Measurements from ENCODE around the gene NECTIN3. TPM values are rescaled to one million over a fixed set of nuclear protein-coding genes. Genes with fewer than 3 reads are reported as not detected.

Gene NECTIN3
- total RNA-seq, 1 experiment from 2014 or later = 53.7 TPM

GRCh38 chr3:111077369-111077768, 5.8 kb downstream of the NECTIN3 start:
- Mint-ChIP-seq H3K36me3 (ENCODE audit: insufficient read depth in 1 of 3, low read depth in 3 of 3) (no peaks in the 10 kb centered on the region), H3K4me3 (no peak overlapping the region; a peak in 1 of 5 replicates), H3K27me3 (ENCODE audit: low read depth) (no peaks in the 10 kb centered on the region), H3K27ac (peak overlapping the region in 1 of 3 experiments; percentile 39; a peak in 1 of 7 replicates), H3K9me3 (peaks cover 0 to 2% of the 10 kb centered on the region in 2 experiments; a peak in 1 of 5 replicates), H3K4me1 (peaks cover 48 to 50% of the 10 kb centered on the region in 2 experiments)
- H2BK120ac ChIP-seq (ENCODE audit: low read depth, low read length, poor library complexity, severe bottlenecking) = no peak overlapping the region
- no peak overlapping the region for H4K8ac ChIP-seq (replicated peaks; ENCODE audit: insufficient read length, low read depth, low read length)
- no peak overlapping the region for H2BK15ac ChIP-seq (ENCODE audit: low read depth, low read length)
- H3K79me1 ChIP-seq (ENCODE audit: insufficient read depth, low read depth, low read length, poor library complexity, severe bottlenecking) = peaks cover 3% of the 10 kb centered on the region
- no peaks in the 10 kb centered on the region for H3K9me3 ChIP-seq (ENCODE audit: control insufficient read depth, low read depth, low read length)
- DNase-seq = no peak
- H3K79me2 ChIP-seq (ENCODE audit: insufficient read depth, low read length) = peaks cover 33% of the 10 kb centered on the region; the same call in 1 of the 2 replicates
- WGBS (ENCODE audit: extremely low coverage, insufficient read length, low lambda C conversion rate) = no CpG with 5 or more reads among the region's 2 CpGs
- H2BK20ac ChIP-seq (ENCODE audit: low read depth, low read length, poor library complexity, severe bottlenecking) = no peak overlapping the region
- TF ChIP-seq CTCF (conservative IDR thresholded peaks at IDR 0.05) = no peak
- no peak overlapping the region for H3K4ac ChIP-seq (ENCODE audit: low read depth, low read length)
- no peak overlapping the region for H2BK12ac ChIP-seq (ENCODE audit: insufficient read length, low read depth, low read length)
- H3K4me1 ChIP-seq (ENCODE audit: insufficient read depth, low read length) = no peaks in the 10 kb centered on the region
- no peaks in the 10 kb centered on the region for H3K27me3 ChIP-seq (ENCODE audit: insufficient read depth, low read length)
- no peak overlapping the region for H2AFZ ChIP-seq (ENCODE audit: low read length)
- no peak overlapping the region for H3K4me2 ChIP-seq (ENCODE audit: insufficient read depth, insufficient read length, low read length)
- no peak overlapping the region for H2BK5ac ChIP-seq (ENCODE audit: insufficient read length, low read length)
- no peak overlapping the region for H3K14ac ChIP-seq (ENCODE audit: insufficient read depth, low read length)
- H3K18ac ChIP-seq (ENCODE audit: insufficient read length, low read depth, low read length) = no peak overlapping the region
- no peak overlapping the region for H3K23ac ChIP-seq (ENCODE audit: insufficient read length, low read depth, low read length)
- no peaks in the 10 kb centered on the region for H4K20me1 ChIP-seq (ENCODE audit: control insufficient read depth, insufficient read depth, insufficient read length)
- no peak overlapping the region for H4K5ac ChIP-seq (ENCODE audit: insufficient read length, low read depth, low read length)
- H2AK5ac ChIP-seq (ENCODE audit: insufficient read length, low read length) = no peak overlapping the region
- H3K9ac ChIP-seq (ENCODE audit: extremely low read depth, insufficient read length, low read length) = no peak overlapping the region
- H3K23me2 ChIP-seq (ENCODE audit: insufficient read length, low read depth, low read length, poor library complexity, severe bottlenecking) = peaks cover 4% of the 10 kb centered on the region
- H4K91ac ChIP-seq (ENCODE audit: insufficient read length, low read depth, low read length) = no peak overlapping the region
- no peak overlapping the region for H3K27ac ChIP-seq (ENCODE audit: insufficient read length, low read depth, low read length)
- H3T11ph ChIP-seq (ENCODE audit: low read length) = no peak overlapping the region
- no peak overlapping the region for H3K56ac ChIP-seq (ENCODE audit: insufficient read length, low read depth, low read length)
